CD4-positive, alpha-beta T cell treated with Interleukin-15 for 1 hour (primary cell): ENCODE measurements around the gene NR1D1.

Source experiments
- DNase-seq: peaks from one replicate; pipeline ENCODE4 v3.0.0-alpha.2; 2020

NR1D1 gene

GRCh38 chr17:40095944-40096791, 4.2 kb downstream of the NR1D1 start:
- DNase-seq = peak; percentile 96

GRCh38 chr17:40095351-40095943, 4.9 kb downstream of the NR1D1 start:
- no peak for DNase-seq

GRCh38 chr17:40094874-40095273, 5.5 kb downstream of the NR1D1 start:
- DNase-seq = no peak

- no peak for DNase-seq
These were observed 6.7 kb downstream of the NR1D1 start for GRCh38 chr17:40093580-40094201.

GRCh38 chr17:40093005-40093579, 7.3 kb downstream of the NR1D1 start:
- no peak for DNase-seq

GRCh38 chr17:40092581-40092980, 7.8 kb downstream of the NR1D1 start:
- DNase-seq = no peak

GRCh38 chr17:40091691-40092397, 8.5 kb downstream of the NR1D1 start:
- no peak for DNase-seq

GRCh38 chr17:40090237-40091119, 9.9 kb downstream of the NR1D1 start:
- DNase-seq = no peak

GRCh38 chr17:40089077-40089895, 11.1 kb downstream of the NR1D1 start:
- DNase-seq = no peak

GRCh38 chr17:40087903-40088718, 12.3 kb downstream of the NR1D1 start:
- no peak for DNase-seq

GRCh38 chr17:40087049-40087794, 13.2 kb downstream of the NR1D1 start:
- DNase-seq = no peak

- DNase-seq = peak; percentile 61
These were observed 14.0 kb downstream of the NR1D1 start for GRCh38 chr17:40086150-40087044.

- no peak for DNase-seq
These were observed 15.9 kb downstream of the NR1D1 start for GRCh38 chr17:40084477-40084876.

GRCh38 chr17:40079545-40079944, 20.8 kb downstream of the NR1D1 start:
- DNase-seq = no peak

GRCh38 chr17:40076591-40076990, 23.8 kb downstream of the NR1D1 start:
- DNase-seq = no peak

- DNase-seq = no peak
These were observed 24.4 kb downstream of the NR1D1 start for GRCh38 chr17:40075942-40076498.

GRCh38 chr17:40075201-40075941, 25.0 kb downstream of the NR1D1 start:
- peak; percentile 64 for DNase-seq
